Measurements from ENCODE around the gene MYO5A.

The MYO5A gene

DNA sequence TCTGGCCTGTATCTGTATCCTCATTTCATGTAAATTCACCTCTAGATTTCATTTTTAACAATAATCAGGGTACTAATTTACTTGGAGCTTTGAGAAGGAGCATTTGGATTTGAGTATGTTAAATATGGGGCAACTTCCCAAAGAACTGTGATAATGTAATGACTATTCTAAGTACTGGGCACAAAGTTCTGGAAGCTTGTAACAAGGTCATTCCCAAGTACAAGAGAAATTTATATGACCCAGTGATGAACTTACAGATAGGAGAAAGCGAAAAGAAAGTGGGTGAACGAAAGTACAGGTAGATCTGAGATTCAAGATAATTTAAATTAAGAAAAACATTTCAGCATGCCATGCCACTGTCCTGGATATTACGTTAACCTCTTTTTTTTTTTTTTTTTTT, 93.8 kb downstream of the MYO5A start:
- TF ChIP-seq SIN3A (IDR thresholded peaks at IDR 0.05; ENCODE audit: borderline replicate concordance, insufficient read depth, low read length), result no peak
- TF ChIP-seq TAF1 (IDR thresholded peaks at IDR 0.05; ENCODE audit: borderline replicate concordance, insufficient read depth, low read length), result no peak
- TF ChIP-seq, protein P1, sequence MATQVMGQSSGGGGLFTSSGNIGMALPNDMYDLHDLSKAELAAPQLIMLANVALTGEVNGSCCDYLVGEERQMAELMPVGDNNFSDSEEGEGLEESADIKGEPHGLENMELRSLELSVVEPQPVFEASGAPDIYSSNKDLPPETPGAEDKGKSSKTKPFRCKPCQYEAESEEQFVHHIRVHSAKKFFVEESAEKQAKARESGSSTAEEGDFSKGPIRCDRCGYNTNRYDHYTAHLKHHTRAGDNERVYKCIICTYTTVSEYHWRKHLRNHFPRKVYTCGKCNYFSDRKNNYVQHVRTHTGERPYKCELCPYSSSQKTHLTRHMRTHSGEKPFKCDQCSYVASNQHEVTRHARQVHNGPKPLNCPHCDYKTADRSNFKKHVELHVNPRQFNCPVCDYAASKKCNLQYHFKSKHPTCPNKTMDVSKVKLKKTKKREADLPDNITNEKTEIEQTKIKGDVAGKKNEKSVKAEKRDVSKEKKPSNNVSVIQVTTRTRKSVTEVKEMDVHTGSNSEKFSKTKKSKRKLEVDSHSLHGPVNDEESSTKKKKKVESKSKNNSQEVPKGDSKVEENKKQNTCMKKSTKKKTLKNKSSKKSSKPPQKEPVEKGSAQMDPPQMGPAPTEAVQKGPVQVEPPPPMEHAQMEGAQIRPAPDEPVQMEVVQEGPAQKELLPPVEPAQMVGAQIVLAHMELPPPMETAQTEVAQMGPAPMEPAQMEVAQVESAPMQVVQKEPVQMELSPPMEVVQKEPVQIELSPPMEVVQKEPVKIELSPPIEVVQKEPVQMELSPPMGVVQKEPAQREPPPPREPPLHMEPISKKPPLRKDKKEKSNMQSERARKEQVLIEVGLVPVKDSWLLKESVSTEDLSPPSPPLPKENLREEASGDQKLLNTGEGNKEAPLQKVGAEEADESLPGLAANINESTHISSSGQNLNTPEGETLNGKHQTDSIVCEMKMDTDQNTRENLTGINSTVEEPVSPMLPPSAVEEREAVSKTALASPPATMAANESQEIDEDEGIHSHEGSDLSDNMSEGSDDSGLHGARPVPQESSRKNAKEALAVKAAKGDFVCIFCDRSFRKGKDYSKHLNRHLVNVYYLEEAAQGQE (IDR thresholded peaks at IDR 0.05; ENCODE audit: insufficient read depth in 1 of 2, low read depth in 2 of 2, low read length in 2 of 2), result no peak
- TF ChIP-seq FOXP2 (optimal IDR thresholded peaks at IDR 0.05; ENCODE audit: borderline replicate concordance, extremely low read depth, extremely low read length, insufficient read depth), result no peak
- no peak for TF ChIP-seq POLR2AphosphoS5 (IDR thresholded peaks at IDR 0.05; ENCODE audit: low read depth, low read length)

DNA sequence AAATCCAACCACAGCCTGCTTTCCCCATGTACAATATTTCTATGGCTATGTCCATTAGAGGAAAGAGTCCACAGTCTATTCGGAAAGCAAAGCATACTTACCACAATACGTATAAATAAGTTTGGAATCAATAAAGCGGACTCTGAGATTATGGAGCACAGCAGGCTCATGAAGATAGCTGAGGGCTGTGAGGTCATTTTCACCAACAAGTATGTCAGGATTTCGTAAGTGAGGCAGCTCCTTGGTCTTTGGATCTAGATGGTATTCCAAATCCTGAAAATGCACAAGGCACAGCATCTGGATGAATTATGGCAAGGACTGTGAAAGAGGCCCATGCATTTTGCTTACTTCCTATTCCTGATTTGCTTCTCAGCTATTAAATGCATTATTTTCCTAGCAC, 100.4 kb downstream of the MYO5A start:
- TF ChIP-seq POLR2AphosphoS5 (IDR thresholded peaks at IDR 0.05; ENCODE audit: low read depth, low read length) (no peak), SIN3A (IDR thresholded peaks at IDR 0.05; ENCODE audit: borderline replicate concordance, insufficient read depth, low read length) (no peak), TAF1 (IDR thresholded peaks at IDR 0.05; ENCODE audit: borderline replicate concordance, insufficient read depth, low read length) (no peak), FOXP2 (optimal IDR thresholded peaks at IDR 0.05; ENCODE audit: borderline replicate concordance, extremely low read depth, extremely low read length, insufficient read depth) (no peak)
- TF ChIP-seq, protein P1 (IDR thresholded peaks at IDR 0.05; ENCODE audit: insufficient read depth in 1 of 2, low read depth in 2 of 2, low read length in 2 of 2), result no peak

DNA sequence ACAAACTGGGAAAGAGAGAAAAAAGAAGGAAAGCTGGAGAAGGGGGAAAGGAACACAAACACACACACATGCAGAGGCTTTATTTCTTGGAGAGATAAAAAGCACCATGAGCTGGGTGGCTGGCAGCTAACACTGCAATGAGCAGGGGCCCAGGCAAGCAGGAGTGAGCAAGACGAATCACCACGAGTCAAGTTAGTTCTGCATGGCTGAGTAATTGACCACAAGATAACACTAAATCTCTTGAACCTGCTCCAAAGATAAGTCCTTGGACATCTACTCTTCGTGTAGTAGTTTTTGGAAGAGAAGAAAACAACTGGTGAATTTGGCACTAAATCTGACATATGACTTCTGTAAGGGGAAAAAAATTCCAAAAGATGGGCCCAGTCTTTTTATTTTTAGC, 100.9 kb downstream of the MYO5A start:
- TF ChIP-seq, protein P1 (IDR thresholded peaks at IDR 0.05; ENCODE audit: insufficient read depth in 1 of 2, low read depth in 2 of 2, low read length in 2 of 2), result no peak
- no peak for TF ChIP-seq FOXP2 (optimal IDR thresholded peaks at IDR 0.05; ENCODE audit: borderline replicate concordance, extremely low read depth, extremely low read length, insufficient read depth)
- no peak for TF ChIP-seq TAF1 (IDR thresholded peaks at IDR 0.05; ENCODE audit: borderline replicate concordance, insufficient read depth, low read length)
- no peak for TF ChIP-seq POLR2AphosphoS5 (IDR thresholded peaks at IDR 0.05; ENCODE audit: low read depth, low read length)
- no peak for TF ChIP-seq SIN3A (IDR thresholded peaks at IDR 0.05; ENCODE audit: borderline replicate concordance, insufficient read depth, low read length)

DNA sequence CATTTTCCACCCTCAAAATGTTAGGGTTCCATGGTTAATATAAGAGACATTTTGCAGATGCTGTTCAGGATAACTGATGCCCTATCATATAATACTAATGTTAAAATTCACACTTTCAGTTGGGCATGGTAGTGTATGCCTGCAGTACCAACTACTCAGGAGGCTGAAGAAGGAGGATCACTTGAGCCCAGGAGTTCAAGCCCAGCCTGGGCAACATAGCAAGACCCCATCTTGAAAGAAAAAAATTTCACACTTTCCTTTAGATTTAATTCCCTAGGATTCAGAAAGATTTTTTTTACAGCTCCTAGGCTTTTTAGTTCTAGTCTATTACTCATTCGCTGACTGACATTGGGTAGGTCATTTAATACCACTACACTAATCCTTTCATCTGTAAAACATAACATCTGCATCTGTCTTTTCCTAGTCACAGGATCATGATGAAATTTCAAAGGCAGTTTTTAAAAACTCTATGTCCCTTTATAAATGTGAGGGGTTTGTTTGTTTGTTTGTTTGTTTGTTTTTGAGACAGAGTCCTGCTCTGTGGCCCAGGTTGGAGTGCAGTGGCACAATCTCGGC, 103.7 kb downstream of the MYO5A start:
- TF ChIP-seq, protein P1 (IDR thresholded peaks at IDR 0.05; ENCODE audit: insufficient read depth in 1 of 2, low read depth in 2 of 2, low read length in 2 of 2), result no peak
- TF ChIP-seq SIN3A (IDR thresholded peaks at IDR 0.05; ENCODE audit: borderline replicate concordance, insufficient read depth, low read length) (no peak), POLR2AphosphoS5 (IDR thresholded peaks at IDR 0.05; ENCODE audit: low read depth, low read length) (no peak), TAF1 (IDR thresholded peaks at IDR 0.05; ENCODE audit: borderline replicate concordance, insufficient read depth, low read length) (no peak), FOXP2 (optimal IDR thresholded peaks at IDR 0.05; ENCODE audit: borderline replicate concordance, extremely low read depth, extremely low read length, insufficient read depth) (no peak)

Data from PFSK-1 (cell line).